ENCODE results near the gene FOXI1.

Gene FOXI1

DNA sequence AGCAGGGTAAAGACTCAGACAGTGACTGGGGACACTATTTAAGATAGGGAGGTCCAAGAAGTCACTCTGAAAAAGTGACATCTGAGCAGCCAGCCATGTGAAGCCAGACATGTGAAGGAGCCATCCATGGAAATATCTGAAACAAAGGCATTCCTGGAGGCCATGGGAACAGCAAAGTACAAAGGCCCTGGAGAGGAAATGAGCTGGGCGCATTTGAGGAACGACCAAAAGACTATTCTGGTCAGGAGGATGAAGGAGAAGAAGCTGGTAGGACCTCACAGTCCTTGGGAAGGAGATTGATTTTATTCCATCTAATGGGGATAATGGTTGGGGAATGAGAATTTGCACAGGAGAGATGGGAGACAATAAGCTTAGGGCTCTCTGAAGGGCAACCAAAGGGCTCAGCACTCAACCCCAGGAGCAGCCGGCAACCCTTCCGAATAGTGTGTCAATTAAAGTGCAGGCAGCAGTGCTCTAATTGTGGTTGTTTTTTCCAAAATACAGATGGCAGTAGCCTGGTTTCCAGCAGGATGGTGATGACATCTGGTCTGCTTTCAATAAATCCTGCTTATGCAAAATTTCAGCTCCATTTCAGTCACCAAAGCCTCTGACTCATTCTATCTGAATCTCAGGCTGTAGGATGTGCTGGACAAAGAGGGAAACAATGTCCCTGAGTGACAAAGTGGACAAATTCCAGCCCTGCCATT is 26.7 kb downstream of the FOXI1 start:
- peak; percentile 98 for ATAC-seq
- TF ChIP-seq, protein P1, sequence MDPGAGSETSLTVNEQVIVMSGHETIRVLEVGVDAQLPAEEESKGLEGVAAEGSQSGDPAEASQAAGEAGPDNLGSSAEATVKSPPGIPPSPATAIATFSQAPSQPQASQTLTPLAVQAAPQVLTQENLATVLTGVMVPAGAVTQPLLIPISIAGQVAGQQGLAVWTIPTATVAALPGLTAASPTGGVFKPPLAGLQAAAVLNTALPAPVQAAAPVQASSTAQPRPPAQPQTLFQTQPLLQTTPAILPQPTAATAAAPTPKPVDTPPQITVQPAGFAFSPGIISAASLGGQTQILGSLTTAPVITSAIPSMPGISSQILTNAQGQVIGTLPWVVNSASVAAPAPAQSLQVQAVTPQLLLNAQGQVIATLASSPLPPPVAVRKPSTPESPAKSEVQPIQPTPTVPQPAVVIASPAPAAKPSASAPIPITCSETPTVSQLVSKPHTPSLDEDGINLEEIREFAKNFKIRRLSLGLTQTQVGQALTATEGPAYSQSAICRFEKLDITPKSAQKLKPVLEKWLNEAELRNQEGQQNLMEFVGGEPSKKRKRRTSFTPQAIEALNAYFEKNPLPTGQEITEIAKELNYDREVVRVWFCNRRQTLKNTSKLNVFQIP (CRISPR knock-in tag; IDR thresholded peaks at IDR 0.05; ENCODE audit: borderline replicate concordance, low read depth) = no peak
- peak; percentile 76 for TF ChIP-seq TCF4 (CRISPR knock-in tag; IDR thresholded peaks at IDR 0.05; ENCODE audit: borderline replicate concordance)
- peak; percentile 62; the same call in 1 of the 2 replicates for TF ChIP-seq SNAI2 (CRISPR knock-in tag; IDR thresholded peaks at IDR 0.05)
- peak; percentile 65 for TF ChIP-seq ISL1 (CRISPR knock-in tag; IDR thresholded peaks at IDR 0.05)

DNA sequence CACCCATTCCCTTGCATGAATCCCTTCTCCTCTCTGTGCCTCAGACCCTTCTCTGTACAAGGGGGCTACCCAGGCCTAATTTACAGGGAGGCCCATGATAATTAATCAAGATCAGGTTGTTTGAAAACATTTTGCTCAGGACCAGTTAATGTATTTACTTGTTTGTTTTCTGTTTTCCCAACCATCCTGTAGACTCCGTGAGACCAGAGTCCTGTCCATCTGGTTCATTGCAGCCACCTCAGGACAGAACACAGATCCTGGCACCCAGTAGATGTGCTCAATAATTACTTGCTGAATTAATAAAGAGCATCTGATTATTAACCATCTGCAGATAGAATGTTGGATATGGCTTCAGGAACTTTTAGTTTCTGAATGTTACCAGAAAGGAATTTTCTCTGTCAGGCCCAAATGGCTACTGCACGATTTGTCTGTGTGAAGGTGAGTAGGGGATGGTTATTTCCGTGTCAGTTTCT is 27.3 kb downstream of the FOXI1 start:
- TF ChIP-seq ZNF70 (CRISPR knock-in tag; IDR thresholded peaks at IDR 0.05) = no peak
- TF ChIP-seq TCF4 (CRISPR knock-in tag; IDR thresholded peaks at IDR 0.05; ENCODE audit: borderline replicate concordance) = 0 out of 2 replicates have a peak, but pooled peaks have one; percentile 9
- TF ChIP-seq, protein P2, sequence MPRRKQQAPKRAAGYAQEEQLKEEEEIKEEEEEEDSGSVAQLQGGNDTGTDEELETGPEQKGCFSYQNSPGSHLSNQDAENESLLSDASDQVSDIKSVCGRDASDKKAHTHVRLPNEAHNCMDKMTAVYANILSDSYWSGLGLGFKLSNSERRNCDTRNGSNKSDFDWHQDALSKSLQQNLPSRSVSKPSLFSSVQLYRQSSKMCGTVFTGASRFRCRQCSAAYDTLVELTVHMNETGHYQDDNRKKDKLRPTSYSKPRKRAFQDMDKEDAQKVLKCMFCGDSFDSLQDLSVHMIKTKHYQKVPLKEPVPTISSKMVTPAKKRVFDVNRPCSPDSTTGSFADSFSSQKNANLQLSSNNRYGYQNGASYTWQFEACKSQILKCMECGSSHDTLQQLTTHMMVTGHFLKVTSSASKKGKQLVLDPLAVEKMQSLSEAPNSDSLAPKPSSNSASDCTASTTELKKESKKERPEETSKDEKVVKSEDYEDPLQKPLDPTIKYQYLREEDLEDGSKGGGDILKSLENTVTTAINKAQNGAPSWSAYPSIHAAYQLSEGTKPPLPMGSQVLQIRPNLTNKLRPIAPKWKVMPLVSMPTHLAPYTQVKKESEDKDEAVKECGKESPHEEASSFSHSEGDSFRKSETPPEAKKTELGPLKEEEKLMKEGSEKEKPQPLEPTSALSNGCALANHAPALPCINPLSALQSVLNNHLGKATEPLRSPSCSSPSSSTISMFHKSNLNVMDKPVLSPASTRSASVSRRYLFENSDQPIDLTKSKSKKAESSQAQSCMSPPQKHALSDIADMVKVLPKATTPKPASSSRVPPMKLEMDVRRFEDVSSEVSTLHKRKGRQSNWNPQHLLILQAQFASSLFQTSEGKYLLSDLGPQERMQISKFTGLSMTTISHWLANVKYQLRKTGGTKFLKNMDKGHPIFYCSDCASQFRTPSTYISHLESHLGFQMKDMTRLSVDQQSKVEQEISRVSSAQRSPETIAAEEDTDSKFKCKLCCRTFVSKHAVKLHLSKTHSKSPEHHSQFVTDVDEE (CRISPR knock-in tag; IDR thresholded peaks at IDR 0.05) = no peak
- ATAC-seq = peak; percentile 62

DNA sequence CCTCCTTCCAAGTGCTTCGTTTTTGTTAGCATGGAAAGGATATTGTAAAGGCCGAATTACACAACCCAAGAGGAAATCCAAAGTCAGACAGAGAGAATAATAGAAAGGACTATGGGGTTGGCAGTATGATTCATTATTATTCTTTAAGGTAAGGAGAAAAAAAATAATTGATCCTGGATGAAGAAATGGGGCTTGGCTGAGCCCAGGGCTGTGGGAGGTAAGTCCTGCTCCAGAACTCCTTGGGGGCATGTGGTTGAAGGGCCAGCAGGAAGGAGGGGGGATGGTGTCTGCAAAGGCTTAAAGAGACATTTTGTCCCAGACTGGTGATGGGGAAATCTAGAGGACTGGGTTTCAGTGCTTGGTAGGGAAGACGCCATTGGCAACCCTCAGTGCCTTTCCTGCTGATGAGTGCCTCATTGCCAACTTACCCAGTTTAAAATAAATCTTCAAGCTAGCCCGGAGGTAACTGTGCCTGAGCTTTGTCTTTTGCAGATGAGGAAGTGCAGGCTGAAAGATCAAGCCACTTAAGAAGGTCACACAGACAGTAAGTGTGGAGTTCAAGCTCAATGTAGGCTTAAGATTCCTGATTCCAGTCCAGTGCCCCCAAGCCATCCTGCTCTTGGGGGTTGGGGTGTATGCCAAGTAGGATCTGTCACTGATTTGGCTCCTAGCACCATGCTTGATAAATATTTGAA is 30.2 kb downstream of the FOXI1 start:
- no peak for TF ChIP-seq ZNF8 (CRISPR knock-in tag; IDR thresholded peaks at IDR 0.05)
- no peak for ATAC-seq

DNA sequence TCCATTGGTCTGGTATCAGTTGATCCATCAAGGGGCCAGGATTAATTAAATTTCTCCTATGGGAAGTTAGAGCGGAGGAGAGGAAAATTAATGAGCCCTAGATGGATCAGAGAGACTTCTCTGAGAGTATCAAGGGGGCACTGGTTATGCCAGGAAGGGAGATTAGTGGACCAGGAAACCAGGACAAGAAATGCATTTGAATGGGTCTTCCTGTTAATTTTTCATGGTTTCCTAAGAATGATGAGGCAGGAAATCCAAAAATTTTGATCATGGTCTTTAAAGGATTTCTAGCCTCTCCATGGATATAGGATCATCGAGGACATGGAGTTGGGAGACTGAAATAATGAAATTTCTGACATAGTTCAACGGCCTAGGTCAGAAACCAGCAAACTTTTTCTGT is 30.8 kb downstream of the FOXI1 start:
- TF ChIP-seq, protein P3, sequence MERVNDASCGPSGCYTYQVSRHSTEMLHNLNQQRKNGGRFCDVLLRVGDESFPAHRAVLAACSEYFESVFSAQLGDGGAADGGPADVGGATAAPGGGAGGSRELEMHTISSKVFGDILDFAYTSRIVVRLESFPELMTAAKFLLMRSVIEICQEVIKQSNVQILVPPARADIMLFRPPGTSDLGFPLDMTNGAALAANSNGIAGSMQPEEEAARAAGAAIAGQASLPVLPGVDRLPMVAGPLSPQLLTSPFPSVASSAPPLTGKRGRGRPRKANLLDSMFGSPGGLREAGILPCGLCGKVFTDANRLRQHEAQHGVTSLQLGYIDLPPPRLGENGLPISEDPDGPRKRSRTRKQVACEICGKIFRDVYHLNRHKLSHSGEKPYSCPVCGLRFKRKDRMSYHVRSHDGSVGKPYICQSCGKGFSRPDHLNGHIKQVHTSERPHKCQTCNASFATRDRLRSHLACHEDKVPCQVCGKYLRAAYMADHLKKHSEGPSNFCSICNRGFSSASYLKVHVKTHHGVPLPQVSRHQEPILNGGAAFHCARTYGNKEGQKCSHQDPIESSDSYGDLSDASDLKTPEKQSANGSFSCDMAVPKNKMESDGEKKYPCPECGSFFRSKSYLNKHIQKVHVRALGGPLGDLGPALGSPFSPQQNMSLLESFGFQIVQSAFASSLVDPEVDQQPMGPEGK (CRISPR knock-in tag; IDR thresholded peaks at IDR 0.05; ENCODE audit: borderline replicate concordance) = no peak
- no peak for TF ChIP-seq ZFP3 (CRISPR knock-in tag; IDR thresholded peaks at IDR 0.05)
- TF ChIP-seq ZNF8 (CRISPR knock-in tag; IDR thresholded peaks at IDR 0.05) = no peak
- TF ChIP-seq BACH2 (CRISPR knock-in tag; IDR thresholded peaks at IDR 0.05; ENCODE audit: borderline replicate concordance) = no peak
- no peak for TF ChIP-seq PPARA (CRISPR knock-in tag; IDR thresholded peaks at IDR 0.05; ENCODE audit: borderline replicate concordance)
- no peak for TF ChIP-seq ARNTL (CRISPR knock-in tag; IDR thresholded peaks at IDR 0.05; ENCODE audit: borderline replicate concordance, low read depth)
- no peak for TF ChIP-seq OSR1 (CRISPR knock-in tag; IDR thresholded peaks at IDR 0.05)
- no peak for TF ChIP-seq GLIS3 (CRISPR knock-in tag; IDR thresholded peaks at IDR 0.05)
- TF ChIP-seq, protein P1 (CRISPR knock-in tag; IDR thresholded peaks at IDR 0.05; ENCODE audit: borderline replicate concordance, low read depth) = no peak
- TF ChIP-seq, protein P4, sequence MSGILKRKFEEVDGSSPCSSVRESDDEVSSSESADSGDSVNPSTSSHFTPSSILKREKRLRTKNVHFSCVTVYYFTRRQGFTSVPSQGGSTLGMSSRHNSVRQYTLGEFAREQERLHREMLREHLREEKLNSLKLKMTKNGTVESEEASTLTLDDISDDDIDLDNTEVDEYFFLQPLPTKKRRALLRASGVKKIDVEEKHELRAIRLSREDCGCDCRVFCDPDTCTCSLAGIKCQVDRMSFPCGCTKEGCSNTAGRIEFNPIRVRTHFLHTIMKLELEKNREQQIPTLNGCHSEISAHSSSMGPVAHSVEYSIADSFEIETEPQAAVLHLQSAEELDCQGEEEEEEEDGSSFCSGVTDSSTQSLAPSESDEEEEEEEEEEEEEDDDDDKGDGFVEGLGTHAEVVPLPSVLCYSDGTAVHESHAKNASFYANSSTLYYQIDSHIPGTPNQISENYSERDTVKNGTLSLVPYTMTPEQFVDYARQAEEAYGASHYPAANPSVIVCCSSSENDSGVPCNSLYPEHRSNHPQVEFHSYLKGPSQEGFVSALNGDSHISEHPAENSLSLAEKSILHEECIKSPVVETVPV (CRISPR knock-in tag; IDR thresholded peaks at IDR 0.05) = no peak
- TF ChIP-seq ZNF565 (CRISPR knock-in tag; conservative IDR thresholded peaks at IDR 0.05; ENCODE audit: low read depth) = no peak
- TF ChIP-seq TCF4 (CRISPR knock-in tag; IDR thresholded peaks at IDR 0.05; ENCODE audit: borderline replicate concordance) = no peak
- no peak for TF ChIP-seq ZC3H10 (CRISPR knock-in tag; IDR thresholded peaks at IDR 0.05)
- TF ChIP-seq RARB (CRISPR knock-in tag; IDR thresholded peaks at IDR 0.05) = no peak
- TF ChIP-seq, protein P5, sequence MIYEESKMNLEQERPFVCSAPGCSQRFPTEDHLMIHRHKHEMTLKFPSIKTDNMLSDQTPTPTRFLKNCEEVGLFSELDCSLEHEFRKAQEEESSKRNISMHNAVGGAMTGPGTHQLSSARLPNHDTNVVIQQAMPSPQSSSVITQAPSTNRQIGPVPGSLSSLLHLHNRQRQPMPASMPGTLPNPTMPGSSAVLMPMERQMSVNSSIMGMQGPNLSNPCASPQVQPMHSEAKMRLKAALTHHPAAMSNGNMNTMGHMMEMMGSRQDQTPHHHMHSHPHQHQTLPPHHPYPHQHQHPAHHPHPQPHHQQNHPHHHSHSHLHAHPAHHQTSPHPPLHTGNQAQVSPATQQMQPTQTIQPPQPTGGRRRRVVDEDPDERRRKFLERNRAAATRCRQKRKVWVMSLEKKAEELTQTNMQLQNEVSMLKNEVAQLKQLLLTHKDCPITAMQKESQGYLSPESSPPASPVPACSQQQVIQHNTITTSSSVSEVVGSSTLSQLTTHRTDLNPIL (CRISPR knock-in tag; IDR thresholded peaks at IDR 0.05; ENCODE audit: low read depth) = no peak
- no peak for TF ChIP-seq ESRRG (CRISPR knock-in tag; IDR thresholded peaks at IDR 0.05)
- TF ChIP-seq ZNF70 (CRISPR knock-in tag; IDR thresholded peaks at IDR 0.05) = no peak
- no peak for TF ChIP-seq ISL1 (CRISPR knock-in tag; IDR thresholded peaks at IDR 0.05)
- TF ChIP-seq TOX (CRISPR knock-in tag; IDR thresholded peaks at IDR 0.05; ENCODE audit: borderline replicate concordance) = no peak
- ATAC-seq = no peak
